A549 (cell line): ENCODE data around the gene ZNF230. TPM values are rescaled to one million over a fixed set of nuclear protein-coding genes. Genes with fewer than 3 reads are reported as not detected.

Experiments
- ATAC-seq, 2 experiments: fragments of 200-7000 bp in 1 of 2; fragments of >200 bp in 1 of 2; cut with Nextera tagmentation in 1 of 2; cut with Tn5 transposase in 1 of 2; 3 replicates each; pipeline versions ENCODE4 v1.8.0 to v1.9.1; 2018 to 2020; ENCODE audit warnings: mild to moderate bottlenecking in 1 of 2, moderate library complexity in 1 of 2
- CTCF ChIA-PET: fragments of 300-600 bp; sonication (Branson Sonifier 250); formaldehyde crosslinking; extraction: SDS; loops from one replicate; lab custom pipeline; 2021; ENCODE audit warnings: antibody characterized with exemption, inconsistent platforms; lab: Yijun Ruan, JAX
- POLR2A ChIA-PET: fragments of 350-600 bp; formaldehyde crosslinking; extraction: SDS; loops from one replicate; lab custom pipeline; 2021; ENCODE audit warnings: antibody characterized with exemption, inconsistent platforms; lab: Yijun Ruan, JAX
- DNase-seq, 2 experiments: peaks; one replicate each; pipeline versions ENCODE4 v3.0.0 to v3.0.0-alpha.2; 2011 to 2016; ENCODE audit warnings: low read depth in 1 of 2, low spot score in 1 of 2
- FAIRE-seq: peaks from 2 replicates; lab custom pipeline; 2011; peaks lifted over from hg19 to GRCh38; lab: Jason Lieb, UNC
- H3K27ac ChIP-seq, 2 experiments: fragments of >200 bp; sonication (Bioruptor Twin); formaldehyde crosslinking; 3 replicates each; pipeline ENCODE4 v1.5.1; 2016 to 2017
- H3K4me1 ChIP-seq: fragments of >200 bp; sonication (Bioruptor Twin); formaldehyde crosslinking; 3 replicates; pipeline ENCODE4 v1.6.1; 2016
- H3K4me2 ChIP-seq: fragments of >200 bp; sonication (Bioruptor Twin); formaldehyde crosslinking; 3 replicates; pipeline ENCODE4 v1.6.1; 2016
- H3K4me3 ChIP-seq: fragments of >200 bp; sonication (Bioruptor Twin); formaldehyde crosslinking; 3 replicates; pipeline ENCODE4 v1.5.1; 2016
- H3K9me3 ChIP-seq: fragments of >200 bp; sonication (Bioruptor Twin); formaldehyde crosslinking; 3 replicates; pipeline ENCODE4 v1.6.1; 2016
- CBX8 ChIP-seq: fragments of 200-600 bp; sonication (generic); IDR thresholded peaks from 2 replicates; pipeline ENCODE4 v1.6.1; 2016
- CHD4 ChIP-seq: fragments of 200-600 bp; sonication (generic); IDR thresholded peaks from 2 replicates; pipeline ENCODE4 v1.6.1; 2016; ENCODE audit warnings: antibody characterized with exemption, mild to moderate bottlenecking, borderline replicate concordance
- MAZ ChIP-seq: fragments of 150-350 bp; IDR thresholded peaks from 2 replicates; pipeline ENCODE4 v1.6.1; 2014; ENCODE audit warnings: antibody characterized with exemption, low read depth, low read length, borderline replicate concordance
- NFE2L2 ChIP-seq: fragments of 150-350 bp; conservative IDR thresholded peaks from 2 replicates; pipeline ENCODE4 v1.6.1; 2014; ENCODE audit warnings: low read length
- NR3C1 ChIP-seq: fragments of >200 bp; sonication (Bioruptor Twin); formaldehyde crosslinking; IDR thresholded peaks from 3 replicates; pipeline ENCODE4 v1.6.1; 2017
- POLR2AphosphoS2 ChIP-seq: conservative IDR thresholded peaks from 2 replicates; pipeline ENCODE4 v1.6.1; 2012; ENCODE audit warnings: low read length, improper control_type of control experiment, inconsistent platforms
- RCOR1 ChIP-seq: fragments of 150-350 bp; IDR thresholded peaks from 2 replicates; pipeline ENCODE4 v1.6.1; 2014; ENCODE audit warnings: antibody characterized with exemption, low read length, low read depth
- RNF2 ChIP-seq: fragments of 200-600 bp; sonication (generic); IDR thresholded peaks from 2 replicates; pipeline ENCODE4 v1.6.1; 2016; ENCODE audit warnings: low read depth, mild to moderate bottlenecking, antibody characterized with exemption, moderate library complexity, borderline replicate concordance
- ZSCAN20 ChIP-seq: fragments of 250-450 bp; sonication (Bioruptor Pico); IDR thresholded peaks from 2 replicates; pipeline ENCODE4 v1.8.0; 2022; ENCODE audit warnings: mild to moderate bottlenecking, moderate library complexity
- WGBS: methylation state at CpG from one replicate; pipeline ENCODE4 v1.1.6; 2017; ENCODE audit errors: missing lambda C conversion rate; 5-methylcytosine and 5-hydroxymethylcytosine counted together
- polyA plus RNA-seq, 4 experiments: library from polyadenylated mRNA; depleted of rRNA in 3 of 4; stranded (reverse); fragments of >200 nt; fragmentation: RNase III in 1 of 4; extraction: RNeasy Plus Mini Kit Qiagen cat#74134 plus additional on column Dnase treatment in 1 of 4; gene quantifications; 2 replicates in 3 of 4; 3 replicates in 1 of 4; pipeline ENCODE4 v1.2.3, GENCODE V29; 2011 to 2017
- small RNA-seq, 6 experiments: library from RNA; depleted of rRNA; stranded (forward); fragments of <200 nt; gene quantifications; one replicate each; pipeline ENCODE3, GENCODE V24; 2012

Gene ZNF230
- polyA plus RNA-seq, 2 of the 4 experiments (the other 2 are of a cell fraction) = 3.1 to 6.2 TPM

DNA sequence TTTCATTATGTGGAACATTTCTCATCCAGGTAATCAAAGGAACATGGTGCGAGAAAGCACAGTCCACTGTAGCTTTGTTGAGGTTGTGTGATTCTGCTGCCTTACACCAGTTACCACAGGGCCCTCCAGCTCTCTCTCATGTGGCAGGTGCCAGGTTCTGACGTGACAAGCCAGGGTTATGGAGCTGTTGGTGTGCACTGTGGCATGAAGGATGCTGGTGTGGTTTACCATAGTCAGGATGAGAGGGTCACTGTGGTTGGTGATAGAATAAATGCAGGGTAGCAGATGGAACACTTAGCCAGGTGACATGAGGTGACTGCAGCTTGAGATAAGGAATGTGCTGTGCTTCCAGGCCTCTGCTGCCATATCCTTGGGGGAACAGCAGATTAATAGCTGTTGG is 56.5 kb downstream of the ZNF230 start:
- ATAC-seq (no peak; a peak in 1 of 6 replicates), FAIRE-seq (no peak), DNase-seq (no peak)
- CTCF ChIA-PET = no interaction called here
- WGBS = 65% methylated on average over 2 of the region's 2 CpGs
- Histone ChIP-seq H3K4me3 (no peak overlapping the region), H3K27ac (no peak overlapping the region), H3K4me1 (no peaks in the 10 kb centered on the region), H3K4me2 (no peak overlapping the region), H3K9me3 (peaks cover 91% of the 10 kb centered on the region)
- POLR2A ChIA-PET = no interaction called here
- no peak for TF ChIP-seq NR3C1
- TF ChIP-seq ZSCAN20 (CRISPR knock-in tag) = no peak

DNA sequence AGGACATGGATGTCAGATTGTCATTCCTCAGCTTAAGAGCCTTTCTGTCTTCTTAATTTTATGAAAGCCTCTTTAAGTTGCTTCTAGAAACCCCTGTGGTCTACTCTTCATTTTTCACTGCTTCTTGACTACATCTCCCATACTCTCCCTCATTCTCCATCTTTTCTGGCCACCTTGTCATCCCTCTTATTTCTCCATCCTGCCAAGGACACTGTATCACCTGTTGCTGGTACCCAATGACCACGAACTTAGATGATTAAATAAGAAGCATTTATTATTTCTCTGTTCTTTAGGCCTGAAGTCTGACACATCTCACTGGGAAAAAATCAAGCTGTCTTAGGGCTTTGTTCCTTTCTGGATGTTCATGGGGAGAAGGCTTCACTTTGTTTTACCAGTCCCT is 58.3 kb downstream of the ZNF230 start:
- ChIA-PET POLR2A (no interaction called here), CTCF (interaction anchor here (0.6 kb wide), 1 partner anchor 133 kb away, joined by 3 read pairs; no protein-coding TSS in a partner anchor)
- Histone ChIP-seq H3K4me3 (no peak overlapping the region), H3K27ac (no peak overlapping the region), H3K4me2 (no peak overlapping the region), H3K4me1 (no peaks in the 10 kb centered on the region), H3K9me3 (peaks cover 90% of the 10 kb centered on the region)
- WGBS = 41% methylated on average over 1 of the region's 1 CpG
- FAIRE-seq = no peak
- DNase-seq = no peak
- no peak for ATAC-seq
- TF ChIP-seq RNF2 = no peak
- no peak for TF ChIP-seq RCOR1
- TF ChIP-seq ZSCAN20 (CRISPR knock-in tag) = no peak
- no peak for TF ChIP-seq CBX8
- no peak for TF ChIP-seq CHD4
- no peak for TF ChIP-seq MAZ
- no peak for TF ChIP-seq NFE2L2
- TF ChIP-seq POLR2AphosphoS2 = no peak

Small RNAs within 50 kb of the gene (small RNA-seq; reads per million reads assigned to genes)
- gene AC006213.5 = 0 reads per million in 6 experiments

Other genes starting within 250 kb of the ZNF230 start
- gene SMG9, start 248.0 kb upstream of the ZNF230 start, polyA plus RNA-seq (2011; rRNA removed) = 14.2 and 24.4 TPM in 2 replicates
- 44.2 to 47.3 TPM (median 46.7 TPM) in 3 replicates for gene SMG9, start 248.0 kb upstream of the ZNF230 start, polyA plus RNA-seq (2017; fragmentation: RNase III; extraction: RNeasy Plus Mini Kit Qiagen cat#74134 plus additional on column Dnase treatment)
- gene KCNN4, start 222.0 kb upstream of the ZNF230 start, polyA plus RNA-seq (2011; rRNA removed) = 15.7 and 20.7 TPM in 2 replicates
- 16.9 to 21.0 TPM (median 20.7 TPM) in 3 replicates for gene KCNN4, start 222.0 kb upstream of the ZNF230 start, polyA plus RNA-seq (2017; fragmentation: RNase III; extraction: RNeasy Plus Mini Kit Qiagen cat#74134 plus additional on column Dnase treatment)
- 0.12 and 0.16 TPM in 2 replicates for gene LYPD5, start 200.5 kb upstream of the ZNF230 start, polyA plus RNA-seq (2011; rRNA removed)
- gene LYPD5, start 200.5 kb upstream of the ZNF230 start, polyA plus RNA-seq (2017; fragmentation: RNase III; extraction: RNeasy Plus Mini Kit Qiagen cat#74134 plus additional on column Dnase treatment) = 0.09 to 0.22 TPM (median 0.18 TPM) in 3 replicates
- 5.1 and 8.9 TPM in 2 replicates for gene ZNF283, start 175.6 kb upstream of the ZNF230 start, polyA plus RNA-seq (2011; rRNA removed)
- 5.2 to 6.1 TPM (median 5.6 TPM) in 3 replicates for gene ZNF283, start 175.6 kb upstream of the ZNF230 start, polyA plus RNA-seq (2017; fragmentation: RNase III; extraction: RNeasy Plus Mini Kit Qiagen cat#74134 plus additional on column Dnase treatment)
- gene ZNF404, start 119.0 kb upstream of the ZNF230 start, polyA plus RNA-seq (2011; rRNA removed) = 1.2 and 1.4 TPM in 2 replicates
- gene ZNF404, start 119.0 kb upstream of the ZNF230 start, polyA plus RNA-seq (2017; fragmentation: RNase III; extraction: RNeasy Plus Mini Kit Qiagen cat#74134 plus additional on column Dnase treatment) = 0.75 to 1.1 TPM (median 0.89 TPM) in 3 replicates
- 19.9 and 20.9 TPM in 2 replicates for gene ZNF45, start 67.7 kb upstream of the ZNF230 start, polyA plus RNA-seq (2011; rRNA removed)
- 13.3 to 15.1 TPM (median 14.8 TPM) in 3 replicates for gene ZNF45, start 67.7 kb upstream of the ZNF230 start, polyA plus RNA-seq (2017; fragmentation: RNase III; extraction: RNeasy Plus Mini Kit Qiagen cat#74134 plus additional on column Dnase treatment)
- 1.6 and 2.4 TPM in 2 replicates for gene ZNF221, start 51.7 kb upstream of the ZNF230 start, polyA plus RNA-seq (2011; rRNA removed)
- 1.2 to 2.3 TPM (median 1.6 TPM) in 3 replicates for gene ZNF221, start 51.7 kb upstream of the ZNF230 start, polyA plus RNA-seq (2017; fragmentation: RNase III; extraction: RNeasy Plus Mini Kit Qiagen cat#74134 plus additional on column Dnase treatment)
- 5.2 and 6.6 TPM in 2 replicates for gene ZNF155, start 18.8 kb upstream of the ZNF230 start, polyA plus RNA-seq (2011; rRNA removed)
- gene ZNF155, start 18.8 kb upstream of the ZNF230 start, polyA plus RNA-seq (2017; fragmentation: RNase III; extraction: RNeasy Plus Mini Kit Qiagen cat#74134 plus additional on column Dnase treatment) = 3.9 to 4.8 TPM (median 4.3 TPM) in 3 replicates
- gene ZNF222, start 22.4 kb downstream of the ZNF230 start, polyA plus RNA-seq (2011; rRNA removed) = 6.2 and 7.0 TPM in 2 replicates
- 4.6 to 5.9 TPM (median 4.7 TPM) in 3 replicates for gene ZNF222, start 22.4 kb downstream of the ZNF230 start, polyA plus RNA-seq (2017; fragmentation: RNase III; extraction: RNeasy Plus Mini Kit Qiagen cat#74134 plus additional on column Dnase treatment)
- 5.2 and 5.4 TPM in 2 replicates for gene ZNF223, start 49.1 kb downstream of the ZNF230 start, polyA plus RNA-seq (2011; rRNA removed)
- gene ZNF223, start 49.1 kb downstream of the ZNF230 start, polyA plus RNA-seq (2017; fragmentation: RNase III; extraction: RNeasy Plus Mini Kit Qiagen cat#74134 plus additional on column Dnase treatment) = 2.2 to 2.6 TPM (median 2.4 TPM) in 3 replicates
- gene ZNF284, start 69.2 kb downstream of the ZNF230 start, polyA plus RNA-seq (2011; rRNA removed) = 1.0 and 1.2 TPM in 2 replicates
- gene ZNF284, start 69.2 kb downstream of the ZNF230 start, polyA plus RNA-seq (2017; fragmentation: RNase III; extraction: RNeasy Plus Mini Kit Qiagen cat#74134 plus additional on column Dnase treatment) = 0.81 to 1.1 TPM (median 1.0 TPM) in 3 replicates
- 22.3 and 25.0 TPM in 2 replicates for gene ZNF224, start 91.4 kb downstream of the ZNF230 start, polyA plus RNA-seq (2011; rRNA removed)
- gene ZNF224, start 91.4 kb downstream of the ZNF230 start, polyA plus RNA-seq (2017; fragmentation: RNase III; extraction: RNeasy Plus Mini Kit Qiagen cat#74134 plus additional on column Dnase treatment) = 17.0 to 21.0 TPM (median 17.1 TPM) in 3 replicates
- 4.3 TPM in 2 replicates for gene ZNF225, start 110.4 kb downstream of the ZNF230 start, polyA plus RNA-seq (2011; rRNA removed)
- 3.3 to 3.7 TPM (median 3.3 TPM) in 3 replicates for gene ZNF225, start 110.4 kb downstream of the ZNF230 start, polyA plus RNA-seq (2017; fragmentation: RNase III; extraction: RNeasy Plus Mini Kit Qiagen cat#74134 plus additional on column Dnase treatment)
- gene ZNF234, start 138.6 kb downstream of the ZNF230 start, polyA plus RNA-seq (2011; rRNA removed) = 5.8 and 6.2 TPM in 2 replicates
- gene ZNF234, start 138.6 kb downstream of the ZNF230 start, polyA plus RNA-seq (2017; fragmentation: RNase III; extraction: RNeasy Plus Mini Kit Qiagen cat#74134 plus additional on column Dnase treatment) = 4.7 to 5.4 TPM (median 5.1 TPM) in 3 replicates
- 46.3 and 53.2 TPM in 2 replicates for gene ZNF226, start 162.1 kb downstream of the ZNF230 start, polyA plus RNA-seq (2011; rRNA removed)
- gene ZNF226, start 162.1 kb downstream of the ZNF230 start, polyA plus RNA-seq (2017; fragmentation: RNase III; extraction: RNeasy Plus Mini Kit Qiagen cat#74134 plus additional on column Dnase treatment) = 26.8 to 27.6 TPM (median 27.2 TPM) in 3 replicates
- gene ZNF227, start 209.6 kb downstream of the ZNF230 start, polyA plus RNA-seq (2011; rRNA removed) = 15.8 and 17.1 TPM in 2 replicates
- 10.1 to 10.4 TPM (median 10.1 TPM) in 3 replicates for gene ZNF227, start 209.6 kb downstream of the ZNF230 start, polyA plus RNA-seq (2017; fragmentation: RNase III; extraction: RNeasy Plus Mini Kit Qiagen cat#74134 plus additional on column Dnase treatment)